ENCODE measurements around the gene GSAP.

DNA sequence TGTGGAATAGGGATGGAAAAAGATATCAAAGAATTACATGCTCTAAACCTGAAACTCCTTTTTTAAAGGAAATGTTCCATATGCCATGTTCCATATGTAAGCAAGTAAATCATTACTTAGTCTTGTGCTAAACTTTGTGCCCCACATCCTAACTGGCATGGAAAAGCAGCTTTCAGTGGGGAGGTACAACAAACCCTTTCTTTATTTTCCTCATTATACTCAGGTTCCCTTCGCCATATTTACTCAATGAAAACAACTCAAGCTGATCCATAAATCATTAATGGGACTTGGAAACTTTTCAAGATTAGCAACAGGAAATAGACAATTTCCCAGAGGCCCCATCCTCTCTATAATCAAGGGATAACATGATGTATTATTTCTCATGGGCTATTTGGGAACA lies 56.0 kb downstream of the GSAP start:
- TF ChIP-seq, protein P1, sequence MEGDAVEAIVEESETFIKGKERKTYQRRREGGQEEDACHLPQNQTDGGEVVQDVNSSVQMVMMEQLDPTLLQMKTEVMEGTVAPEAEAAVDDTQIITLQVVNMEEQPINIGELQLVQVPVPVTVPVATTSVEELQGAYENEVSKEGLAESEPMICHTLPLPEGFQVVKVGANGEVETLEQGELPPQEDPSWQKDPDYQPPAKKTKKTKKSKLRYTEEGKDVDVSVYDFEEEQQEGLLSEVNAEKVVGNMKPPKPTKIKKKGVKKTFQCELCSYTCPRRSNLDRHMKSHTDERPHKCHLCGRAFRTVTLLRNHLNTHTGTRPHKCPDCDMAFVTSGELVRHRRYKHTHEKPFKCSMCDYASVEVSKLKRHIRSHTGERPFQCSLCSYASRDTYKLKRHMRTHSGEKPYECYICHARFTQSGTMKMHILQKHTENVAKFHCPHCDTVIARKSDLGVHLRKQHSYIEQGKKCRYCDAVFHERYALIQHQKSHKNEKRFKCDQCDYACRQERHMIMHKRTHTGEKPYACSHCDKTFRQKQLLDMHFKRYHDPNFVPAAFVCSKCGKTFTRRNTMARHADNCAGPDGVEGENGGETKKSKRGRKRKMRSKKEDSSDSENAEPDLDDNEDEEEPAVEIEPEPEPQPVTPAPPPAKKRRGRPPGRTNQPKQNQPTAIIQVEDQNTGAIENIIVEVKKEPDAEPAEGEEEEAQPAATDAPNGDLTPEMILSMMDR (conservative IDR thresholded peaks at IDR 0.05; ENCODE audit: low read depth, low read length): no peak
- no peak for TF ChIP-seq EZH2 (IDR thresholded peaks at IDR 0.05; ENCODE audit: low read length, unreplicated experiment)
